GM12878 (cell line): ENCODE results near the gene ZNF385C. TPM values are rescaled to one million over a fixed set of nuclear protein-coding genes. Genes with fewer than 3 reads are reported as not detected.

ENCODE experiments used
- ATAC-seq: fragments of 200-7000 bp; cut with Tn5 transposase; 3 replicates; pipeline ENCODE4 v1.9.1; 2020; ENCODE audit warnings: mild to moderate bottlenecking, moderate library complexity
- BruUV-seq: library from RNA; stranded (reverse); fragments of 400-500 nt; replicated peaks from 2 replicates; lab custom pipeline; 2021; lab: Mats Ljungman, UMichigan
- CTCF ChIA-PET: fragments of 300-600 bp; sonication (Branson Sonifier 250); formaldehyde crosslinking; extraction: SDS; loops from one replicate; lab custom pipeline; 2021; ENCODE audit warnings: inconsistent platforms; lab: Yijun Ruan, JAX
- POLR2A ChIA-PET: fragments of 350-600 bp; formaldehyde crosslinking; extraction: SDS; loops from one replicate; lab custom pipeline; 2021; ENCODE audit warnings: inconsistent platforms; lab: Charles Lee
- RAD21 ChIA-PET: fragments of 300-600 bp; sonication (Branson Sonifier 250); formaldehyde crosslinking; loops from one replicate; lab custom pipeline; 2023; ENCODE audit warnings: antibody characterized with exemption; ENCODE audit not compliant: unreplicated experiment; lab: Charles Lee
- SMC1A ChIA-PET: fragments of 300-600 bp; sonication (Branson Sonifier 250); formaldehyde crosslinking; loops from one replicate; lab custom pipeline; 2023; ENCODE audit not compliant: unreplicated experiment, uncharacterized antibody; lab: Charles Lee
- DNase-seq: peaks from one replicate; pipeline ENCODE4 v3.0.0-alpha.2; 2011; ENCODE audit warnings: low read depth, low spot score
- FAIRE-seq: peaks from 3 replicates; lab custom pipeline; 2011; peaks lifted over from hg19 to GRCh38; lab: Jason Lieb, UNC
- H2AFZ ChIP-seq: 2 replicates; pipeline ENCODE4 v1.6.0; 2011; ENCODE audit warnings: low read depth, low read length, control low read depth; ENCODE audit not compliant: control insufficient read depth
- H3K27ac ChIP-seq: 2 replicates; pipeline ENCODE4 v1.5.1; 2011; ENCODE audit warnings: control low read depth; ENCODE audit not compliant: control insufficient read depth, insufficient read depth
- H3K27me3 ChIP-seq, 2 experiments: replicated peaks in 1 of 2; 2 replicates each; pipeline versions ENCODE4 v1.6.0 to v1.6.1; 2011; ENCODE audit warnings: low read length in 1 of 2; ENCODE audit not compliant: control insufficient read depth in 2 of 2, insufficient read depth in 2 of 2
- H3K36me3 ChIP-seq, 2 experiments: 2 replicates each; pipeline ENCODE4 v1.5.1; 2011; ENCODE audit warnings: low read length in 1 of 2; ENCODE audit not compliant: control insufficient read depth in 2 of 2, insufficient read depth in 2 of 2
- H3K4me1 ChIP-seq: 2 replicates; pipeline ENCODE4 v1.6.1; 2011; ENCODE audit warnings: mild to moderate bottlenecking, low read length, moderate library complexity, mixed read lengths; ENCODE audit not compliant: control insufficient read depth, insufficient read depth
- H3K4me2 ChIP-seq: 2 replicates; pipeline ENCODE4 v1.6.0; 2011; ENCODE audit warnings: control low read depth; ENCODE audit not compliant: control insufficient read depth, insufficient read depth
- H3K4me3 ChIP-seq: fragments of 200-600 bp; sonication (generic); 2 replicates; pipeline ENCODE4 v1.5.1; 2016
- H3K79me2 ChIP-seq: 2 replicates; pipeline ENCODE4 v1.6.0; 2011; ENCODE audit warnings: low read length; ENCODE audit not compliant: control insufficient read depth, insufficient read depth
- H3K9ac ChIP-seq: 2 replicates; pipeline ENCODE4 v1.8.0; 2011; ENCODE audit warnings: low read length, control low read depth, mixed read lengths; ENCODE audit not compliant: control insufficient read depth, insufficient read depth
- H3K9me3 ChIP-seq: replicated peaks from 3 replicates; pipeline ENCODE4 v1.5.1; 2011; ENCODE audit warnings: mild to moderate bottlenecking, low read length; ENCODE audit not compliant: control insufficient read depth, insufficient read depth
- H4K20me1 ChIP-seq: 2 replicates; pipeline ENCODE4 v1.6.0; 2011; ENCODE audit not compliant: control insufficient read depth, insufficient read depth
- BMI1 ChIP-seq: fragments of 450-650 bp; IDR thresholded peaks from 2 replicates; pipeline ENCODE4 v1.6.1; 2016; ENCODE audit warnings: mild to moderate bottlenecking, moderate library complexity, borderline replicate concordance
- CHD2 ChIP-seq: IDR thresholded peaks from 2 replicates; pipeline ENCODE4 v1.6.1; 2011; ENCODE audit warnings: low read depth, low read length, improper control_type of control experiment, borderline replicate concordance
- GABPA ChIP-seq: IDR thresholded peaks from 2 replicates; pipeline ENCODE4 v1.6.1; 2014; ENCODE audit warnings: antibody characterized with exemption, low read depth, mild to moderate bottlenecking, inconsistent platforms
- JUND ChIP-seq: IDR thresholded peaks from 2 replicates; pipeline ENCODE4 v1.6.1; 2012; ENCODE audit warnings: low read depth, mild to moderate bottlenecking, low read length, improper control_type of control experiment, moderate library complexity
- MEF2B ChIP-seq: fragments of 450-650 bp; IDR thresholded peaks from 2 replicates; pipeline ENCODE4 v1.6.1; 2018; ENCODE audit warnings: mild to moderate bottlenecking, moderate library complexity; ENCODE audit not compliant: partially characterized antibody, poor library complexity, severe bottlenecking
- NR2C2 ChIP-seq: IDR thresholded peaks from 2 replicates; pipeline ENCODE4 v1.6.1; 2011; ENCODE audit warnings: borderline replicate concordance, low read depth; ENCODE audit not compliant: control insufficient read depth, insufficient read length
- NR2F1 ChIP-seq: fragments of 450-650 bp; conservative IDR thresholded peaks from 2 replicates; pipeline ENCODE4 v1.6.1; 2017; ENCODE audit warnings: mild to moderate bottlenecking
- PAX8 ChIP-seq: fragments of 450-650 bp; IDR thresholded peaks from 2 replicates; pipeline ENCODE4 v1.6.1; 2017; ENCODE audit warnings: mild to moderate bottlenecking, moderate library complexity
- PML ChIP-seq: IDR thresholded peaks from 2 replicates; pipeline ENCODE4 v1.6.1; 2012; ENCODE audit warnings: low read length, inconsistent platforms
- RUNX3 ChIP-seq: IDR thresholded peaks from 2 replicates; pipeline ENCODE4 v1.6.1; 2012; ENCODE audit warnings: low read length, inconsistent platforms
- SIN3A ChIP-seq: IDR thresholded peaks from 2 replicates; pipeline ENCODE4 v1.6.1; 2012; ENCODE audit warnings: low read depth, low read length, improper control_type of control experiment
- SMAD1 ChIP-seq: fragments of 450-650 bp; IDR thresholded peaks from 2 replicates; pipeline ENCODE4 v1.6.1; 2018; ENCODE audit warnings: mild to moderate bottlenecking, low read depth; ENCODE audit not compliant: partially characterized antibody
- SREBF2 ChIP-seq: IDR thresholded peaks from 2 replicates; pipeline ENCODE4 v1.6.1; 2012; ENCODE audit warnings: mild to moderate bottlenecking, low read length
- WGBS: methylation state at CpG from one replicate; pipeline ENCODE4 v1.1.6; 2016; ENCODE audit warnings: low lambda C conversion rate; ENCODE audit not compliant: insufficient replicate concordance, insufficient coverage; ENCODE audit errors: missing lambda C conversion rate; 5-methylcytosine and 5-hydroxymethylcytosine counted together
- in situ Hi-C: fragments of 300-500 bp; cut with MboI; formaldehyde crosslinking; loops from 9 replicates; pipeline ENCODE4 v1.14.3; 2018; ENCODE audit warnings: mixed read lengths
- intact Hi-C: fragments of 100-400 bp; cut with micrococcal nuclease; formaldehyde crosslinking; loops from one replicate; pipeline ENCODE4 v1.14.2; 2022; ENCODE audit not compliant: unreplicated experiment
- polyA plus RNA-seq, 11 experiments: library from polyadenylated mRNA; depleted of rRNA in 4 of 11; unstranded in 6 of 11; stranded (reverse) in 5 of 11; fragments of >200 nt; fragmentation: Nextera tagmentation in 4 of 11; fragmentation: Illumina TruSeq in 1 of 11; extraction: Ambion mirVana in 4 of 11; extraction: Trizol in 1 of 11; gene quantifications; 1 replicate in 1 of 11; 2 replicates in 10 of 11; pipeline versions ENCODE4 v1.2.1 to v1.2.3, GENCODE V29; 2011 to 2016; ENCODE audit warnings: inconsistent platforms in 2 of 11, missing spikeins in 2 of 11, low read depth in 1 of 11
- total RNA-seq, 4 experiments: library from RNA; depleted of rRNA in 3 of 4; stranded (reverse); fragments of >200 nt in 3 of 4; fragmentation: Illumina TruSeq in 1 of 4; extraction: Trizol in 1 of 4; gene quantifications; 2 replicates each; pipeline versions ENCODE4 v1.2.1 to v1.2.3, GENCODE V29; 2013 to 2021
- TF ChIP-seq, protein P1 (sequence below): fragments of 450-650 bp; IDR thresholded peaks from 2 replicates; pipeline ENCODE4 v1.6.1; 2016; ENCODE audit warnings: mild to moderate bottlenecking
- TF ChIP-seq, protein P2 (sequence below): fragments of 450-650 bp; IDR thresholded peaks from 2 replicates; pipeline ENCODE4 v1.6.1; 2017; ENCODE audit warnings: antibody characterized with exemption, mild to moderate bottlenecking, moderate library complexity
- TF ChIP-seq, protein P3 (sequence below): fragments of 450-650 bp; formaldehyde crosslinking; IDR thresholded peaks from 2 replicates; pipeline ENCODE4 v1.4.0; 2020; ENCODE audit warnings: mild to moderate bottlenecking, moderate library complexity

Gene ZNF385C
- total and polyA plus RNA-seq, 10 of the 15 experiments (the other 5 are each of a cell fraction or from before 2014, with no cell fraction given) = 0.06 to 0.20 (median 0.07) TPM; not detected in 5

GRCh38 chr17:42112552-42113176, 14.4 kb upstream of the ZNF385C start, which contains the start of gene DHX58:
TSS of gene DHX58 (minus strand) at chr17:42112714. CDS start at chr17:42111892, 822 bp downstream.
- SMC1A ChIA-PET = interaction anchor here (0.5 to 3.4 kb wide), 13 partner anchors 14 to 635 kb away, joined by 3 to 17 read pairs (median 7); partner anchors contain the start of genes CNP, DNAJC7, KCNH4 and ZNF385C
- POLR2A ChIA-PET = interaction anchor here (0.6 to 3.5 kb wide), 14 partner anchors 8 to 437 kb away, joined by 3 to 23 read pairs (median 5); partner anchors contain the start of genes CNP, DNAJC7, KAT2A and KCNH4
- Histone ChIP-seq H3K9me3 (no peaks in the 10 kb centered on the region; the same call in 2 of the 3 replicates), H3K36me3 (peaks cover 5 to 6% of the 10 kb centered on the region in 2 experiments; a peak in 2 of 4 replicates), H4K20me1 (no peaks in the 10 kb centered on the region), H3K9ac (peak within 1 kb of the TSS; percentile 94), H3K4me1 (peaks cover 37% of the 10 kb centered on the region), H3K4me2 (peak within 1 kb of the TSS; percentile 75), H3K4me3 (peak within 1 kb of the TSS; percentile 79), H3K79me2 (peaks cover 13% of the 10 kb centered on the region), H3K27me3 (no peaks in the 10 kb centered on the region), H2AFZ (no peak within 1 kb of the TSS; the same call in 1 of the 2 replicates), H3K27ac (peak within 1 kb of the TSS; percentile 98)
- DNase-seq (peak; percentile 90), ATAC-seq (peak; percentile 85), FAIRE-seq (peak; percentile 100)
- RAD21 ChIA-PET = interaction anchor here (0.6 to 2.7 kb wide), 11 partner anchors 11 to 182 kb away, joined by 3 to 16 read pairs (median 4); partner anchors contain the start of genes CNP, DNAJC7, KCNH4 and ODAD4
- 1% methylated on average over 10 of the region's 10 CpGs for WGBS
- BruUV-seq = no TSS peak
- in situ Hi-C loops (loop anchor here (5.0 kb wide), 2 partner anchors 90 to 150 kb away; partner anchors contain the start of gene NKIRAS2), intact Hi-C loops (no loop called here)
- CTCF ChIA-PET = interaction anchor here (0.6 to 7.5 kb wide), 15 partner anchors 9 to 182 kb away, joined by 3 to 61 read pairs (median 6); partner anchors contain the start of genes DNAJC7, GHDC, KCNH4 and ODAD4
- TF ChIP-seq, protein P1, sequence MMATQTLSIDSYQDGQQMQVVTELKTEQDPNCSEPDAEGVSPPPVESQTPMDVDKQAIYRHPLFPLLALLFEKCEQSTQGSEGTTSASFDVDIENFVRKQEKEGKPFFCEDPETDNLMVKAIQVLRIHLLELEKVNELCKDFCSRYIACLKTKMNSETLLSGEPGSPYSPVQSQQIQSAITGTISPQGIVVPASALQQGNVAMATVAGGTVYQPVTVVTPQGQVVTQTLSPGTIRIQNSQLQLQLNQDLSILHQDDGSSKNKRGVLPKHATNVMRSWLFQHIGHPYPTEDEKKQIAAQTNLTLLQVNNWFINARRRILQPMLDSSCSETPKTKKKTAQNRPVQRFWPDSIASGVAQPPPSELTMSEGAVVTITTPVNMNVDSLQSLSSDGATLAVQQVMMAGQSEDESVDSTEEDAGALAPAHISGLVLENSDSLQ = no peak
- TF ChIP-seq JUND (no peak), SREBF2 (no peak), MEF2B (peak; percentile 79), SIN3A (no peak; the same call in none of the 2 replicates), RUNX3 (peak; percentile 86), NR2F1 (peak; percentile 65), BMI1 (no peak), PML (no peak), PAX8 (no peak), NR2C2 (no peak), GABPA (no peak), SMAD1 (no peak), CHD2 (peak; percentile 39; the same call in 1 of the 2 replicates)
- TF ChIP-seq, protein P2, sequence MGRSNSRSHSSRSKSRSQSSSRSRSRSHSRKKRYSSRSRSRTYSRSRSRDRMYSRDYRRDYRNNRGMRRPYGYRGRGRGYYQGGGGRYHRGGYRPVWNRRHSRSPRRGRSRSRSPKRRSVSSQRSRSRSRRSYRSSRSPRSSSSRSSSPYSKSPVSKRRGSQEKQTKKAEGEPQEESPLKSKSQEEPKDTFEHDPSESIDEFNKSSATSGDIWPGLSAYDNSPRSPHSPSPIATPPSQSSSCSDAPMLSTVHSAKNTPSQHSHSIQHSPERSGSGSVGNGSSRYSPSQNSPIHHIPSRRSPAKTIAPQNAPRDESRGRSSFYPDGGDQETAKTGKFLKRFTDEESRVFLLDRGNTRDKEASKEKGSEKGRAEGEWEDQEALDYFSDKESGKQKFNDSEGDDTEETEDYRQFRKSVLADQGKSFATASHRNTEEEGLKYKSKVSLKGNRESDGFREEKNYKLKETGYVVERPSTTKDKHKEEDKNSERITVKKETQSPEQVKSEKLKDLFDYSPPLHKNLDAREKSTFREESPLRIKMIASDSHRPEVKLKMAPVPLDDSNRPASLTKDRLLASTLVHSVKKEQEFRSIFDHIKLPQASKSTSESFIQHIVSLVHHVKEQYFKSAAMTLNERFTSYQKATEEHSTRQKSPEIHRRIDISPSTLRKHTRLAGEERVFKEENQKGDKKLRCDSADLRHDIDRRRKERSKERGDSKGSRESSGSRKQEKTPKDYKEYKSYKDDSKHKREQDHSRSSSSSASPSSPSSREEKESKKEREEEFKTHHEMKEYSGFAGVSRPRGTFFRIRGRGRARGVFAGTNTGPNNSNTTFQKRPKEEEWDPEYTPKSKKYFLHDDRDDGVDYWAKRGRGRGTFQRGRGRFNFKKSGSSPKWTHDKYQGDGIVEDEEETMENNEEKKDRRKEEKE = no peak
- TF ChIP-seq, protein P3, sequence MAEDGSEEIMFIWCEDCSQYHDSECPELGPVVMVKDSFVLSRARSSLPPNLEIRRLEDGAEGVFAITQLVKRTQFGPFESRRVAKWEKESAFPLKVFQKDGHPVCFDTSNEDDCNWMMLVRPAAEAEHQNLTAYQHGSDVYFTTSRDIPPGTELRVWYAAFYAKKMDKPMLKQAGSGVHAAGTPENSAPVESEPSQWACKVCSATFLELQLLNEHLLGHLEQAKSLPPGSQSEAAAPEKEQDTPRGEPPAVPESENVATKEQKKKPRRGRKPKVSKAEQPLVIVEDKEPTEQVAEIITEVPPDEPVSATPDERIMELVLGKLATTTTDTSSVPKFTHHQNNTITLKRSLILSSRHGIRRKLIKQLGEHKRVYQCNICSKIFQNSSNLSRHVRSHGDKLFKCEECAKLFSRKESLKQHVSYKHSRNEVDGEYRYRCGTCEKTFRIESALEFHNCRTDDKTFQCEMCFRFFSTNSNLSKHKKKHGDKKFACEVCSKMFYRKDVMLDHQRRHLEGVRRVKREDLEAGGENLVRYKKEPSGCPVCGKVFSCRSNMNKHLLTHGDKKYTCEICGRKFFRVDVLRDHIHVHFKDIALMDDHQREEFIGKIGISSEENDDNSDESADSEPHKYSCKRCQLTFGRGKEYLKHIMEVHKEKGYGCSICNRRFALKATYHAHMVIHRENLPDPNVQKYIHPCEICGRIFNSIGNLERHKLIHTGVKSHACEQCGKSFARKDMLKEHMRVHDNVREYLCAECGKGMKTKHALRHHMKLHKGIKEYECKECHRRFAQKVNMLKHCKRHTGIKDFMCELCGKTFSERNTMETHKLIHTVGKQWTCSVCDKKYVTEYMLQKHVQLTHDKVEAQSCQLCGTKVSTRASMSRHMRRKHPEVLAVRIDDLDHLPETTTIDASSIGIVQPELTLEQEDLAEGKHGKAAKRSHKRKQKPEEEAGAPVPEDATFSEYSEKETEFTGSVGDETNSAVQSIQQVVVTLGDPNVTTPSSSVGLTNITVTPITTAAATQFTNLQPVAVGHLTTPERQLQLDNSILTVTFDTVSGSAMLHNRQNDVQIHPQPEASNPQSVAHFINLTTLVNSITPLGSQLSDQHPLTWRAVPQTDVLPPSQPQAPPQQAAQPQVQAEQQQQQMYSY (CRISPR knock-in tag) = no peak
